Activated T-helper 1 cell treated with anti-CD3 and anti-CD28 coated beads, Interleukin-12 subunit alpha, Interleukin-12 subunit beta, Interleukin-2, Interleukin-4 antibody, amounts not matched to agents 30 ng/mL and 10 ng/mL and 1 ng/mL, durations not matched to agents 14 hours and 24 hours and 36 hours (primary cell): ENCODE data around the gene TMEM132C. TPM values are rescaled to one million over a fixed set of nuclear protein-coding genes. Genes with fewer than 3 reads are reported as not detected.

Source experiments
- DNase-seq: peaks from one replicate; pipeline ENCODE4 v3.0.0; 2021; ENCODE audit warnings: low spot score
- H3K27ac Mint-ChIP-seq: one replicate; pipeline ENCODE4 v1.8.0; 2021; ENCODE audit warnings: mild to moderate bottlenecking, mixed read lengths
- H3K27me3 Mint-ChIP-seq: one replicate; pipeline ENCODE4 v1.8.0; 2022; ENCODE audit warnings: mild to moderate bottlenecking, moderate library complexity, mixed read lengths; ENCODE audit not compliant: insufficient read depth
- H3K36me3 Mint-ChIP-seq: one replicate; pipeline ENCODE4 v1.8.0; 2021; ENCODE audit warnings: low read depth, mixed read lengths
- H3K4me1 Mint-ChIP-seq: one replicate; pipeline ENCODE4 v1.8.0; 2021; ENCODE audit warnings: low read depth, mixed read lengths
- H3K4me3 Mint-ChIP-seq: one replicate; pipeline ENCODE4 v1.8.0; 2021; ENCODE audit warnings: mild to moderate bottlenecking, moderate library complexity, mixed read lengths
- H3K9me3 Mint-ChIP-seq: one replicate; pipeline ENCODE4 v1.8.0; 2021; ENCODE audit warnings: mixed read lengths
- intact Hi-C: fragments of 100-400 bp; cut with micrococcal nuclease; formaldehyde crosslinking; loops from one replicate; pipeline ENCODE4 v1.15.1; 2024
- total RNA-seq: library from RNA; stranded (reverse); gene quantifications from 2 replicates; pipeline ENCODE4 v1.2.3, GENCODE V29; 2022

Gene TMEM132C
- total RNA-seq, 1 donor from 2014 or later, result not detected

DNA sequence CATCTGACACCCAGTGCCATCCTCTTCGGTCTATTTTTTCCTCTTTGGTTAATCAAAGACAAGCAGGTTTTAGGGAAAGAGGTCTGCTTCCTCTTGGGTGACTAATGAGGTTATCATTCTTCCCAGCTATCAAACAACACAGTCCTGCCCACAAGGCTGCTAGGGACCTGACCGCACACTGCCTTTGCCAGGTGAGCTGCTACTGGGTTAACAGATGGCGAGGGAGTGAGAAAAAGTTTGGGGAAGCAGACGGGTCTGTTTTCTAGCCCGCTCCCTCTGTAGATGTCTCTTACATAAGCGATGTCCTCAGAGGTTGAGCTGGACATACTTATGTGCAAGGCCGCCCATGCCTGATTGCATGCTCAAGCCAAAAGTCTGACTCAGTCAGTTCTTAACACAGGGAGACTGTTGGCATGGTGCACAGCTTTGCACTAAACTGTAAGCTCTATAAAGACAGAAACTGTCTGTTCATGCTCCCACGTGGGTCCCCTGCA lies 462.7 kb downstream of the TMEM132C start:
- no peaks in the 10 kb centered on the region for H3K36me3 Mint-ChIP-seq
- intact Hi-C loops, result no loop called here
- peaks cover 2% of the 10 kb centered on the region for H3K27me3 Mint-ChIP-seq
- H3K27ac Mint-ChIP-seq, result no peak overlapping the region
- no peak for DNase-seq
- no peak overlapping the region for H3K4me3 Mint-ChIP-seq
- no peaks in the 10 kb centered on the region for H3K4me1 Mint-ChIP-seq
- H3K9me3 Mint-ChIP-seq, result no peaks in the 10 kb centered on the region

DNA sequence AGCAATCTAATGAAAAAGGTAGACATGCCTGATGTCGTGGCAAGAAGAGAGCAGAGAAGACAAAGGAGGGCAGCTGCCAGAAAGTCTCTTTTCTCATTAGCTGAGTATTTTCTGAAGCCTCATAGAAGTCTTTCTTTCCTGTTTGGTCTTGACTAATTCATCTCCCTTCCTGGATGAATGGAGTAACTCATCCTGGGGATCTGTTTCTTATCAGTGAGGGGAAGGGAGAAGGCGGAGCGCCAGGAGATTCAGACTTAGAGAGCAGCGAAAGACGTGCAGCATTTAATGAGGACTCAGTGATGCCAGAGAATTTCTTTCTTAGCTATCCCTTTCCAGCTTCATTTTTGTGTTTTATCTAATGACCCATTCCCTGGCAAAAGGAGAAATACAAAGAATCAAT lies 467.4 kb downstream of the TMEM132C start:
- no peak overlapping the region for H3K27ac Mint-ChIP-seq
- no peak for DNase-seq
- no peak overlapping the region for H3K4me3 Mint-ChIP-seq
- intact Hi-C loops, result no loop called here
- H3K9me3 Mint-ChIP-seq, result peaks cover 4% of the 10 kb centered on the region
- no peaks in the 10 kb centered on the region for H3K4me1 Mint-ChIP-seq
- no peaks in the 10 kb centered on the region for H3K36me3 Mint-ChIP-seq
- peaks cover 4% of the 10 kb centered on the region for H3K27me3 Mint-ChIP-seq

DNA sequence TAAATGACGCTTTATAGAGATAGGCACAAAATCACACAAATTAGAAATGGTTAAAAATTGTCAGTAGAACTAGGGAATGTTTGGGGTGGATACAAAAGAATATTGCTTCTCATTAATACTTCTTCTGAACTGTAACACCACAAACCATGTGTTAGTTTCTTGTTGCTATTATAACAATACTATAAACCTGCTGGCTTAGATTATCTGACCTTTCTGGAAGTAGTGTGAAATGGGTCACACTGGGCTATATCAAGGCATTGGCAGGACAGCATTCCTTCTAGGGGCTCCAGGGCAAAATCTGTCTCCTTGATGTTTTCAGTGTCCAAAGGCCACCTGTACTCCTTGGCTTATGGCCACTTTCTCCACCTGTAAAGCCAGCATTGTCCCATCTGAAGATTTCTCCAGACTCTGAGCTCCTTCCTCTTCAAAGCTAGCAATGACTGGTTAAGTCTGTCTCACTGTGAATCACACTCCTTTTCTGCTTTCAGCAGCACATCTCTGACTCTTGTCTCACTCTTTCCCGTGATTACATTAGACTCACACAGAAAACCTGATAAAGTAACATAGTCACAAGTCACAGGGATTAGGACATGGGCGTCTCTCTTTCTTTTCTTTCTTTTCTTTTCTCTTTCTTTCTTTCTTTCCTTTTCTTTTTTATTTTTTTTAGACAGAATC lies 470.5 kb downstream of the TMEM132C start:
- Mint-ChIP-seq H3K9me3 (peaks cover 11% of the 10 kb centered on the region), H3K4me1 (no peaks in the 10 kb centered on the region)
- intact Hi-C loops, result no loop called here

DNA sequence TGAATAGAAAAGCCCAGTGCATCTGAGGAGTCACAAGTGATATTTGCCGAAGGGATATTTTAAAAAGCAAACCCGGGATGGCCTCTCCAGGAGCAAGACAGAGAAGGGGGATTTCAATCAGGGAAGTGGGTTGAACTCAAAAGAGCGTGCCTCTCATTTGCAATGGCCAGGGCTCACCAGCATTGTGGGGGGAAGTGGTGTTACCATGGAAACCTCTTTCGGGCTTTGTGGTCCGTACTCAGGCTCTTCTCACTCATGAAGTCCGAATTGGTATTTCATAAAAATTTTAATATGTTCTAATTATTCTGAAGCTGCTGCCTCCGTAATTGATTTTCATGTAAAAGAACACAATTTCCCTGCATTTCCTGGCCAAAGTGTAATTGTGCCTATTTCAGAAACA lies 476.9 kb downstream of the TMEM132C start:
- Mint-ChIP-seq H3K4me3 (no peak overlapping the region), H3K27ac (no peak overlapping the region), H3K9me3 (peaks cover 11% of the 10 kb centered on the region), H3K4me1 (no peaks in the 10 kb centered on the region), H3K27me3 (peaks cover 2% of the 10 kb centered on the region), H3K36me3 (no peaks in the 10 kb centered on the region)
- no peak for DNase-seq
- intact Hi-C loops, result no loop called here

More for the DNA sequence above, 470.5 kb downstream of the TMEM132C start:
- H3K4me3 Mint-ChIP-seq, result no peak overlapping the region
- H3K36me3 Mint-ChIP-seq, result no peaks in the 10 kb centered on the region
- no peak for DNase-seq
- H3K27ac Mint-ChIP-seq, result no peak overlapping the region
- peaks cover 2% of the 10 kb centered on the region for H3K27me3 Mint-ChIP-seq

DNA sequence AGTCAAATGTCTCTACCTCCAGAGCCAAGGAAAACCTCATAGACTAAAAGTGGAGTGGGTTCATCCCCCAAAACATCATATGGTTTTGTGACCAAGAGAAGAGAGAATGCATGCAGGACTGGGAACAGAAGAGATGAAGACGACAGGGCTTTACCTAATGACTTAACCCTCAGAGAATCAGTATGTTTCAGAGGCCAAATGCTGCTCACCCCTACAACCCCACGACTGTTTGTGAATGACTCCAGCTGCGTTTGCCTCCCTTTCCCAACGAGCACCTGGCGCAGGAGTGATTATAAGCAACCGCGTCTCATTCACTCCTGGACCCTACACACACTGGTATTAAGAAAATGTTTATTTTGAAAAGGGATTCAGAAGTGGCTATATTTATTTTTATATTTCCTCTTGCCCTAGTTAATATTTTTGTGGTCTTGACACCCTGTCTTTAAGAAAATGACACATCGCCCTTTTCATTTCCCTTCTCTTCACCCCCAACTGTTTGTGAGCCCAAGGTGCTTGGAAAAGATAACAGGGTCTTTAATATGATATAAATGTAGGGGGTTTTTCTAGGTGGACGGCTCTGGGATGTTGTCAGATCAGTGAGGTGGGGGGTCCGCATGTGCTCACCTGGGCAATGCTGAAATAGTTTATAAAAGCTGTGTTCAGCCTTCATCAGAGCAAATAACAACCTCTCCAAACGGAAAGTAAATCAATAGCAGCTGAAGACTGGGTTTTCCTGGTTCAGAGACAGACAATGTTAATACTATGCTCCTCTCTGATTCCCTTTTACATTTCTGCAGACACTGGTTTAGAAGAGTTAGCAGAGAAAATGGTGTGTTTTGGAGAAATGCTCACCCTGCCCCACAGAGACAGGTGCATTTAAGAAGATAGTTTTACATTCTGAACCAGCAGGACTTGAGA lies 479.1 kb downstream of the TMEM132C start:
- intact Hi-C loops, result no loop called here
- H3K9me3 Mint-ChIP-seq, result peaks cover 1% of the 10 kb centered on the region

DNA sequence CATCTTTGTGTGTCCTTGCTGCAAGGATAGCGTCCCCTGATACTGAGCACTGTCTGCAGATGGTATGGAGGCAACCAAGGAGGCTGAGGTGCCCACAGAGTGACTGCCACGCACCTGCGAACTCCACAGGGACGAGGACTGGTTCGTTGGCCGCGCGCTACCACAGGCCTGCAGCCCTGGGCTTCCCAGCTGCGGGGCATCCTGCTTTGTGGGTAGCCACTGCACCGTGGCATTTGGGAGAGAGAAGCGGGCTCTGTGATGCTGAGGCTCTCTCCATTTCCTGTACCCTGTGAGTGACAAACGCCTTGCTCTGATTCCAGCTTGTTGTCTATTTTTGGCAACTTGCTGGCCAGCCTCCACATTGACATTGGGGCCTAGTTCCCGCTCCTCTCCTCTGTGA lies 480.5 kb downstream of the TMEM132C start:
- intact Hi-C loops, result no loop called here
- H3K36me3 Mint-ChIP-seq, result no peaks in the 10 kb centered on the region

More for the DNA sequence above, 479.1 kb downstream of the TMEM132C start:
- no peaks in the 10 kb centered on the region for H3K36me3 Mint-ChIP-seq
- no peaks in the 10 kb centered on the region for H3K27me3 Mint-ChIP-seq
- no peak for DNase-seq
- no peak overlapping the region for H3K27ac Mint-ChIP-seq
- no peak overlapping the region for H3K4me3 Mint-ChIP-seq
- H3K4me1 Mint-ChIP-seq, result no peaks in the 10 kb centered on the region

DNA sequence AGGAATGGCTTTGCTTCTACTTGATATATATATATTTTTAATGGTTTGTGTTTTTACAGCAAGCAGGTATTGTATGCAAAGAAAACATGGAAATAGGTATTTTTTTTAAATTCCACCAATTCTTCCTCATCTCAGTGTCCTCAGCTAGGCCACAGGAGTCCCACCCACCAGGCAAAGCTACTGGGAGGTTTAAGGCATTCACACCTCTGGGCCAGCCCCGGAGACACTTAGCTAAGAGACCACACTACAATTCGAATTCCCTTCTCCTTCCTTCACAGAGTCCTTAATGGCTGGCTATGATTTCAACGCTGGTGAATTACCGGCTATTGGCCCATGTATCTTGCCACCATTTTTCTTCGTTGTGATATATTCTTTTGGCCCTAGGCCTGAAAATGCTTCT lies 485.4 kb downstream of the TMEM132C start:
- Mint-ChIP-seq H3K36me3 (no peaks in the 10 kb centered on the region), H3K9me3 (no peaks in the 10 kb centered on the region), H3K27me3 (no peaks in the 10 kb centered on the region), H3K4me1 (no peaks in the 10 kb centered on the region), H3K27ac (no peak overlapping the region), H3K4me3 (no peak overlapping the region)
- DNase-seq, result no peak
- intact Hi-C loops, result no loop called here

More for the DNA sequence above, 480.5 kb downstream of the TMEM132C start:
- Mint-ChIP-seq H3K4me3 (no peak overlapping the region), H3K27ac (no peak overlapping the region), H3K27me3 (no peaks in the 10 kb centered on the region), H3K4me1 (no peaks in the 10 kb centered on the region), H3K9me3 (no peaks in the 10 kb centered on the region)
- DNase-seq, result no peak

DNA sequence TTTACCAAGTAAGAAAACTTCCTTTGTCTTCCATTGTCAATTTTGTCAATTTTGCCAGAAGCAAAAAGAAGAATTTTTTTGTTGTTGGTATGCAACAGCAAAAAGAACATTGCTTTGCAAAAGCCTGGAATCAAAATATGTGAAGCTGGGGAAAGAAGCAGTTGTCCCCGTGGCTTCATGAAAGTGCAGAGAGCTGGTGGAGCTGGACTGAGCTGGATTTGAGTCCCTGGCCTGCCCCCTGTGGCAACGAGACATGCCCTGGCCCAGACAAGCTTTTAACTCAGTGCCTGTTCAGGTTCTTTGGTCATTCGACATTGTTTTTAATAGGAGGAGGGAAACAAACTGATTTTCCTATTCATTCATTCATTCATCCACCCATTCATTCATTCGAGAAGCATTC lies 486.5 kb downstream of the TMEM132C start:
- no peaks in the 10 kb centered on the region for H3K4me1 Mint-ChIP-seq
- no peaks in the 10 kb centered on the region for H3K9me3 Mint-ChIP-seq
- H3K4me3 Mint-ChIP-seq, result no peak overlapping the region
- no peak overlapping the region for H3K27ac Mint-ChIP-seq
- intact Hi-C loops, result no loop called here
- no peaks in the 10 kb centered on the region for H3K27me3 Mint-ChIP-seq
- no peak for DNase-seq
- H3K36me3 Mint-ChIP-seq, result no peaks in the 10 kb centered on the region

DNA sequence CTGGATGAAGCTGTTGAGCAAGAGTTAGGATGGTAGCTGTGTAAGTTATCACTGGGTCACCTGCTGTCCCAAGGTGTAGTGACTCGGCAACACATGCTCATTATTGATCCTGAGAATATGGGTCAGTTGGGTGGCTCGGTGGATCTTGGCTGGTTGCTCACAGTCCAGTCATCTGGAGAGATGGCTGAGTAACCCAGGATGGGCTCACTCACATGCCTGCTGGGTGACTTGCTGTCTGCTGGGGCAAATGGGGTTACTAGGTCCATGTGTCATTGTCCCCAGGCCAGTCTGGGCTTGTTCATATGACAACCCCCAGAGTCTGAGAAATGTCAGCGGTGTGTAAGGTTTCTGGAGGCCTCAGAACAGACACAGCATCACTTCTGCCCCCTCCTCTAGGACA lies 487.3 kb downstream of the TMEM132C start:
- intact Hi-C loops, result no loop called here
- DNase-seq, result no peak
- no peak overlapping the region for H3K27ac Mint-ChIP-seq
- H3K4me3 Mint-ChIP-seq, result no peak overlapping the region
- H3K27me3 Mint-ChIP-seq, result no peaks in the 10 kb centered on the region
- H3K4me1 Mint-ChIP-seq, result no peaks in the 10 kb centered on the region
- no peaks in the 10 kb centered on the region for H3K36me3 Mint-ChIP-seq
- H3K9me3 Mint-ChIP-seq, result no peaks in the 10 kb centered on the region

DNA sequence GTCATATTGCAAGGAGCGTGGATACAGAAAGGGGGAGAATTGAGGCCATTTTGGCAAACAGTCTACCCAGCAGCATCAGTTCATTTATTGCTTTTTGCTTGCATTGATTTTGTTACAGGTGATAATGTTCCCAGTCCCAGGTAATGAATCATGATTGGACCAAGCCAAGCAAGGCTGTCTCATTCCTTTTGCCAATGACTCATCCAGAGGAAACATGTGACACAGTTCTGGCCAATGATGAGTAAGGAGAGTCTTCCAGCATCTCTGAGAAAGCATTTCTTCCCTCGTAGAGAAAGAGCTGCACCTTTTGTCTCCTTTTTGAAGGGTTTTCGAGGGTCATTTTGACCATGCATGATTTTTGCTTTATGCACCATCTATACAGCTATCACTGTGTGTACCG lies 488.6 kb downstream of the TMEM132C start:
- Mint-ChIP-seq H3K4me1 (no peaks in the 10 kb centered on the region), H3K9me3 (no peaks in the 10 kb centered on the region), H3K27ac (no peak overlapping the region), H3K36me3 (no peaks in the 10 kb centered on the region), H3K4me3 (no peak overlapping the region), H3K27me3 (no peaks in the 10 kb centered on the region)
- intact Hi-C loops, result no loop called here
- no peak for DNase-seq
